GDM1 (cell line): ENCODE data around the gene MMADHC.
"Not testable (repeated sequence)": the region's sequence is repeated elsewhere in the genome, so short reads cannot be mapped to it uniquely, and the experiment has no call there.

Experiments
- DNase-seq: peaks from one replicate; lab custom pipeline; 2025; lab: John Stamatoyannopoulos, UW

The MMADHC gene

GRCh38 chr2:149595056-149595963 lies 7.7 kb upstream of the MMADHC start:
- DNase-seq, result no peak

GRCh38 chr2:149594411-149594810 lies 6.8 kb upstream of the MMADHC start:
- no peak for DNase-seq

- DNase-seq, result no peak
These were observed 444 bp upstream of the MMADHC start for GRCh38 chr2:149587950-149588487.

- DNase-seq, result no peak
These were observed 716 bp downstream of the MMADHC start for GRCh38 chr2:149586898-149587219.

GRCh38 chr2:149586063-149586462 lies 1.5 kb downstream of the MMADHC start:
- DNase-seq, result no peak

GRCh38 chr2:149585166-149585885 lies 2.2 kb downstream of the MMADHC start:
- no peak for DNase-seq

- no peak for DNase-seq
These were observed 7.3 kb downstream of the MMADHC start for GRCh38 chr2:149579972-149580882.

- DNase-seq, result no peak
These were observed 10.3 kb downstream of the MMADHC start for GRCh38 chr2:149577269-149577668.

- DNase-seq, result no peak
These were observed 11.8 kb downstream of the MMADHC start for GRCh38 chr2:149575752-149576151.

GRCh38 chr2:149575277-149575676 lies 12.3 kb downstream of the MMADHC start:
- no peak for DNase-seq

GRCh38 chr2:149573760-149574159 lies 13.8 kb downstream of the MMADHC start:
- DNase-seq, result no peak

GRCh38 chr2:149572102-149572953 lies 15.2 kb downstream of the MMADHC start:
- DNase-seq, result no peak

- no peak for DNase-seq
These were observed 19.4 kb downstream of the MMADHC start for GRCh38 chr2:149568138-149568537.

- DNase-seq, result no peak
These were observed 20.9 kb downstream of the MMADHC start for GRCh38 chr2:149566652-149567051.

- not testable (repeated sequence) for DNase-seq
These were observed 21.9 kb downstream of the MMADHC start for GRCh38 chr2:149565625-149566024.

- no peak for DNase-seq
These were observed 22.6 kb downstream of the MMADHC start for GRCh38 chr2:149564983-149565382.

GRCh38 chr2:149564097-149564496 lies 23.5 kb downstream of the MMADHC start:
- DNase-seq, result no peak

GRCh38 chr2:149562324-149562723 lies 25.3 kb downstream of the MMADHC start:
- DNase-seq, result no peak

- no peak for DNase-seq
These were observed 26.2 kb downstream of the MMADHC start for GRCh38 chr2:149561309-149561926.

GRCh38 chr2:149559341-149560068 lies 28.1 kb downstream of the MMADHC start:
- no peak for DNase-seq
